Posterior vena cava (tissue), 2 donors: ENCODE measurements around the gene CSRNP3. TPM values are rescaled to one million over a fixed set of nuclear protein-coding genes. Genes with fewer than 3 reads are reported as not detected.

ENCODE experiments used
- DNase-seq: peaks from one replicate; pipeline ENCODE4 v3.0.0-alpha.2; 2020; ENCODE audit warnings: low spot score
- intact Hi-C, 2 donors: fragments of 100-400 bp; cut with DNase I; formaldehyde crosslinking; loops; one replicate each; pipeline versions ENCODE4 v1.14.1 to v1.14.2; 2022 to 2023
- total RNA-seq, 2 donors: library from RNA; stranded (reverse); fragmentation: NEBNext Ultra II Directional; extraction: Animal tissue kit (Norgen Biotek cat#: 25700); gene quantifications; one replicate each; pipeline ENCODE4 v1.2.1, GENCODE V29; 2021
- donor health status: DM: yes; HTN: yes; CAD: no.
- donor health status: DM: yes; HTN: yes; CAD: no.

Gene CSRNP3
- total RNA-seq, 2 donors from 2014 or later: 3.1 to 7.7 TPM

DNA sequence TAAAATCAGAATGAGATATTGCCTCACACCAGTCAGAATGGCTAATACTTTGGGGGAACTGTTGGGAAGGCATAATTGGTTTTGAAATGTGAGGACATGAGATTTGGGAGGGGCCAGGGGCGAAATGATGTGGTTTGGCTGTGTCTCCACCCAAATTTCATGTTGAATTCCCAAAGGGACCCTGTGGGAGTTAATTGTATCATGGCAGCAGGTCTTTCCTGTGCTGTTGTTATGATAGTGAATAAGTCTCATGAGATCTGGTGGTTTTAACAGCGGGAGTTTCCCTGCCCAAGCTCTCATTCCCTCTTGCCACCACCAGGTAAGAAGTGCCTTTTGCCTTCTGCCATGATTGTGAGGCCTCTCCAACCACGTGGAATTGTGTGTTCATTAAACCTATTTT lies 59.6 kb downstream of the CSRNP3 start:
- no peak for DNase-seq
- intact Hi-C loops: no loop called here

DNA sequence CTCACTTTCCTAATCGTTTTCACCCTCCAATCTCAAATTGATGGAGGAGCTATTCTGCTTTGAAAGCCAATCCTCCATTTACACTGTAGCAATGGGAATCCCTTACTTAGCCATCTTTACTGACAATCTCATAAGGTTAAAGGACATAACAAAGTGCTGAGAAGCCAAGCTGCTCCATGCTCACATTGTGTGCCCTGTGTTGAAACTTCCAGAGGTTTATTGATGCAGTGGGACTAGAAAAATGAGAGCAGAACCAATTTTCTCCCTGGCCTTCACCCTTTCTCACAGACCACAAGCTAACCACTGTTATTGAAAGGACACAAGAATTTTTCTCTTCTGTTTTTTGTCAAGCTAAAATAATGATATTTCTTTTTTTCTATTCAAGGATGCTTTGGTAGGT lies 63.8 kb downstream of the CSRNP3 start:
- intact Hi-C loops: no loop called here
- DNase-seq: no peak

DNA sequence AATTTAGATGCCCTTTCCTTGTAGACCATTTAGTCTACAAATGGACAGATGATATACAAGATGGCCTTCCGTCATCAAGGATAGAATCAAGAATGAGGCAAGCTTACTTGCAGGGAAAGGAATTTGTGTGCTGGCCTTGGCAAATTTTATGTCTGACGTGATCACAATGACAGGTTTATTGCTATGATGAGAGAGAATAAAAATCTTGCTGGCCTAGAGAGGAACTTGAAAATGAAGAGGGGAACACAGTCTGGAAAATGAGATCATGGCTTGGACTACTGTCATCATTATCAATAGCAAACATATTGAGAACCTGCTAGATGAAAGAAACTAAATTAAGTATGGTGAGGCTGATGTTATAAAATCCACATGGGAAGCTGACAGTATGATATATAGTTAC lies 66.0 kb downstream of the CSRNP3 start:
- intact Hi-C loops: no loop called here
- no peak for DNase-seq

DNA sequence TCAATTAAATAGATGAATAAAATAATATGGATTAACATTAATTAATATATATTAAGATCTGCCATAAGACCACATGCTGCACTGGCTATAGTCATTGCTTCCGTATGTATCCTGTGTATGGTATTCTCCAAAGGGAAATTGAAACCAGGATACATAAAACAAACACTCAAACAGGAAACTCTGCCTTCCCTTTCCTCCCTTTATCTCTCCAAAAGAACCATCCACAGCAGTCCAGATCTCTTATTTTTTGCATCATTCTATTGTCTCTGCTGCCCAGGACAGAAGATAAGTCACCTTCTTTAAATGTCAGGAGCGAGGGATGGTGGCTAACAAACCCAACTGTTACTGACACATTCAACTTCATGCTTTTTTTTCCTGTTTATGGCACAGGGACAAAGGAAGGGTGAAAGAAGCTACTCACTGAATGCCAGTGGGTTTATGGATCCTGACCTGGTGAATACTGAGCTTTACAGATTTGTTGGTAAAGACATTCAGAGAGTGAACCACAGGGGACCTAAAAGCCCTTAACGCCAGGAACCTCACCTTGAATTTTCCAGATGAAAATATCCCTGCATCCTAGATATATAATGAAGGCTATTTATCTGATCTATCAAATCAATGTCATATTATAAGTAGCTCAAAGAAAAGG lies 67.5 kb downstream of the CSRNP3 start:
- no peak for DNase-seq
- intact Hi-C loops: no loop called here

DNA sequence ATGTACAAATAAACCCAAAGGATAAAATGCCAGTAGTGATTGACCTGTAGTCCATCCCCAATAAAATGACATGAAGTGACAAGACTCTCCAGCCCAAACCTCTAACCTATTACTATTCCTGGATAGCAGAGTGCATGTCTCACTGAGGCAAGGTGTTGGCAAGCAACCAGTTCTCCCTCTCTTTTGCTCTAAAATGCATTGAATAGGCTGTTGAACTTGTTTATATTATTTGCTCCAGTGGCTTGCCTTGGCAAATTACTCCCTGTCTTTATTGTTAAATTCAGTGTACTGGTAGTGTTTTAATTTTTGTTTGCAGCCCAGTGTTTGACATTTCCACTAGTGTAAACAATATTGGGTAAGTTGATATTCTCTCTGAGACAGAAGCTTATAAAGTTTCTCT lies 70.5 kb downstream of the CSRNP3 start:
- intact Hi-C loops: no loop called here

DNA sequence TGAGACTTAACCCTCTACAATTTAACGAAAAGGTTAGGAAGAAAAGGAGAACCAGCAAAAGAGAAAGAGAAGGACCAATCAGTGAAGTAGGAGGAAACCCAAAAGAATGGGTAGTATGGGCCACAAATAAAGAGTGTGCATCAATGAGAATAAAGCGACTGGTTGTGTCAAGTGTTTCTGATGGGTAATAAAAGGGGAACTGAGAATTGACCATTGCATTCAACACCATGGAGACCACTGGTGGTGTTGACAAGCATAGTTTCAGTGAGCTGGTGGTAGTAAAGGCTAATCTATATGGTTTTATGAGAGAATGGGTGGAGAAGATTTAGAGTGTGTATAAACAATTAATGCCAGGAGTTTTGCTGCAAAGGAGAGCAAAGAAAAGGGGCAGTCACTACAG lies 75.4 kb downstream of the CSRNP3 start:
- DNase-seq: no peak
- intact Hi-C loops: no loop called here

More for the DNA sequence above, 70.5 kb downstream of the CSRNP3 start:
- no peak for DNase-seq

DNA sequence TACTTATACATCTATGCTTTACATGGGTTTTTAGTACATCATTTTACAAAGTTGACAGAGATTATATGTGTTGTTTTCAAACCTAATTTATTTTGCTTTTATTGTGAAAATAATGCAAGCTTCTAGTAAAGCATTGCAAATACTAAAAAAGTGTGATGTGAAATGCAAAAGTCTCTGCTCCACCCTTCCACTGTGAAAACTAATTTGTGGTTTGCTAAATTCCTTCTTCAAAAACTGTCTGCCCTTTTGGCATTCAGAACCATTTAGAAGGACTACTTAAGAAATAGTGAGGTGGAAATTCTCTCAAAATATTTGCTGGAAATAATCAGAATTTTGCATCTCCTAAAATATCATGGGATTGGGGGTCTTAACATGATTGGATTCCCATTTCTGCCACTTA lies 78.4 kb downstream of the CSRNP3 start:
- DNase-seq: no peak
- intact Hi-C loops: no loop called here

DNA sequence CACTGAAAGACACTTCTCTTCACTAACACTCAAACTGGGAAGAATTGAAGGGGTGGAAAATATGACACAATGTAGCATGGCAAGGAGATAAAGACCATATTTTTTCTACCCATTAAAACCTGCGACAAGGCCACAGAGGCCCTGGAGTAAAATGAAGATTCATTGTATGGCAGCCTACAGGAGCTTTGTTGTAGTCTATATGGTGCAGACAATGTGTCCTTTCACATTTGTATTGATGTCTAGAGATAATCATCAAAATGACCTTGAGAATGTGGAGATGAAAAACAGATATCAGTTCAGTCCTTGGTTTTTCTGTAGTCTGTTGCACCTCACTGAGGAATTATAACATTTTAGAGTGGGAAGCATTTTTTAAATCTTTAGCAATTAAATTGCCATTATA lies 80.1 kb downstream of the CSRNP3 start:
- intact Hi-C loops: no loop called here
- no peak for DNase-seq

DNA sequence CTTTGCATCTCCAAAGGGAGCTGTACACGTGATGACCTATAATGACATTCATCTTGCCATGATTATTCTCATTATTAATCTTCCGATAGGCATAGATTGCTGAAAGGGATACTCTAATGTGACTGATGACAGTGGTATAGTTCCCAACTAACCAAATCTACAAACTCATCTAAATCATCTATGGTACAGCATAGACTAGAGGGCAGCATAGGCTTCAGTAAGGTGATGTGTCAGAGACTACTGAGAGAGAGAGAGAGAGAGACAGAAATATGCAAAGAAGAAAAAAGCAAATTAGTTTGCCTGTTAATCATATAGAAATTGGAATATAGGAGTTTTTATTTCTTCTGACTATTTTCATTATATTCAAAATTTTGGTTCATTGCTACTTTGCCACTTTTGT lies 89.3 kb downstream of the CSRNP3 start:
- intact Hi-C loops: no loop called here
- no peak for DNase-seq

DNA sequence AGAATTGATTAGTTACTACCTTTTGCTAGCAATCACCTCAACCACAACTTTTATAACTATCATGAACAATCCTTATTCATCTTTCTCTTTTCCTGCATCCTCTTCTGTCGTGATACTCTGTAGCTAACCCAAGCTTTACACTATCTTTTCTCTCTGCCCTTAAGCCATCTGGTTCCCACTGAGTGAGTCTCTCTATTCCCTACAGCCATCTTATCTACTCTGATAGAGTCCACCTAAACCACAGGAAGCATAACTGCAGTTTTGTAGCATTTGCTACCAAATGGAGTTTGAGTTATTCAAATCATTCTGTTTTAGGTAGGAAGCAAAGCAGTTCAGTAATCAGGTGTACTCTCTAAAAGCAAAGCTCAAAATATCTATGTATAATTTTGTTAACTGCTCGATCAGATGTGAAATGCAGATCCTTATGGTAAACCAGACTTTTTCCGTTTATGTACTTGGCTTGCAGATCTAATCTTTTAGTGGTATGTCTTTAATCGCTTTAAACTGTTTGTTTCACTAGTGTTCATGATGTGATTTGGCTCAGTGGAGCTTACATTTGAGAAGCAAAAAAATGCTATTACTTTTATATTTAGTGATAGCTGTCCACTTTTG lies 91.0 kb downstream of the CSRNP3 start:
- intact Hi-C loops: no loop called here
- no peak for DNase-seq

DNA sequence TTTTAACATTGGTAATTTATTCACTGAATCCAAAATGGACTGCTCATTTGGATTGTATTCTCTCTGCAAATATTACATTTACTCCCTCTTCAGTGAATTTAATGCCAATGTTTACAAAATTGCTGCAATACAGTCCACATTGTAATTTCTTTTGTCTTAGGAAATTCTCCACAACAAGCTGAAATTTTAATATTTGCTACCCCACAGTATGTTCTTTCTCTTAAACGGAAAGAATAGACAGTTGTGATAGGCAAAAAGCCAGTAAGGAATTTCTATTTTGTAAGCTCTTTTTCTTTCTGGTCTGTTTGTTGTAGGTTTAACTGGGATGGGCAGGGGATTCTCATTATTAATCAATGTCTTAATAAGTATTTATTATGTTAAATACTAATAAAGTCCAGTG lies 92.0 kb downstream of the CSRNP3 start:
- no peak for DNase-seq
- intact Hi-C loops: no loop called here

DNA sequence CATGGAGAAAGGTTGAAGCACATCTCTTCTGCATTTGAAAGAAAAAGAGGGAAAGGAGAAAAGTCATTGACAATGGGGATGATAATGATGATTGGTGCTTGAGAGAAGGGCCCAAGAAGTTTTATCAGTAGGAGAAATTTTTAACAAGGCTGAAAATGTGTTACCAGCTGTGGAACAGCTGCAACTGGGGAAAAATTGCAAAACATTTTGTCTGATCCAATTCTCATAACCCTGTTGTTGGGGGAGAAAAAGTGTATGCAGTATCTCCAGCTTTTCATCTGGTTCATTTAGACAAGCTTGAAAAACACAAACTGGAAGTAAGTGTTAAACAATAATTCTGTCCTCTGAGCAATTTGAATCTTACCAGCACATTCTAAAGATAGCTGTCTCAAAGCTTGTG lies 92.7 kb downstream of the CSRNP3 start:
- intact Hi-C loops: no loop called here
- DNase-seq: no peak

DNA sequence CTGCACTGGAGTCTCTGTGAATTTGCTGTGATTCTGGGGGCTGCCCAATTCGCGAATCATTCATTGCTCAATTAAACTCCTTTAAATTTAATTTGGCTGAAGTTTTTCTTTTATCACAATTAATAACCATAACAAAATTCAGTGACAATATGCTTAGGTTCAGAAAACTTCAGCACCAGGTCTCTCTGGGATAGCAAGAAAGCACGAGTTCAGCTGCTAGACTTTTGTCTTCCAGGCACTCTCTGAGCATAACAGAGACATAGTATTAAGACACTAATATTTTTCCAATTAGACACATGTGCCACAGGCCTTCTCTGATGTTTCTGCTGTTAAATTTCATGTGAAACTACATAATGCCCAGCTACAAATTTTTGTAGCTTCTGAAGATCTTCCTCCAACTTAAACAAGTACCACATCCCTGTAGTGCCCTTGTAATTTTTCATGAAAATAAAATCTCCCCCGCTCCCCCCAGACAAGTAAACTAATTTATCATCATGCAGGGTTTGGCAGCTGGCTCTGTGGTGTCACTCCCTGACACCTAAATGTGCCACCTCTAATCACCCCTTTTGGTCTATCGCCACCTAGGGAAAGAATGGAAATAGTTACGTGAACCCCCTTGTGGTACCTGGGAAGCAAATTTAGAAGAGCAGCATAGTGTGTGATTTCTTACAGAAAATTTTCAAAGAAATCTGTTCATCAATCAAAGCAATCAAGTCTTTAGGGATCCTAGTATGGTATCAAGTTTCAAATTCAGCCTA lies 94.1 kb downstream of the CSRNP3 start:
- DNase-seq: no peak
- intact Hi-C loops: no loop called here

DNA sequence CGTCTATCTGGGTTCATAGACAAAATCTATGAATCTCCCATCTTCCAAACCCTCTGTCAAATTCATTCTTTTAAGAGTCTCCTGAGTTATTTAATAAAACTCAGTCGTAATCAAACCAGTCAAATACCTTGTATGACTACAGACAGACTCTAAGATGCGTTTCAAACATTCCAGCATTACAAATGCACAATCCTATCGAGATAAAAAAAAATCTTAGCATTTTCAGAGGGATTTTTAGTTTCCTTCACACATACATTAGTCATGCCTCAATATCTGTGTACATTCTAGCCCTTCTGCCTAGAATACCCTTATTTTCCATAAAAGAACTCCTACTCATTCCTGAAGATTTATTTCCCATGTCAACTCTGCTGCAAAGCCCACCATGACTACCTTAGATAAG lies 96.5 kb downstream of the CSRNP3 start:
- intact Hi-C loops: no loop called here
- no peak for DNase-seq

DNA sequence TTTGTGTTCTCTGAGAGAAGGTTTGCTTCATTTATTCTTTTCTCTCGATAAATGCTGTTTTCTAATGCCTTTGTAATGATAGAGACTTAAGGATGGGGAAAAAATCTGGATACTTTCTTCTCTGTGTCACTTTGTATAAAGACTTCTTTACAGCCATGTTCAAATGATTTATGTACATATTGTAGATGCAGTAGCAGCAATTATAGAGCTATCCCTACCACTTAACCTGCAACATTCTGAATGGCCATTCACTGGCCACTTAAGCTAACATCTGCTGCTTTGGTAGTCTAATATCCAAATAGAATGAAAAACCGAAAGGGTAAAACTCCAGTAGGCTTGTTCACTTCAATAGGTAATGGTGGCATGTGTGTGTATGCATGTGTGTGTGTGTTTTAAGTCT lies 97.8 kb downstream of the CSRNP3 start:
- no peak for DNase-seq
- intact Hi-C loops: no loop called here

DNA sequence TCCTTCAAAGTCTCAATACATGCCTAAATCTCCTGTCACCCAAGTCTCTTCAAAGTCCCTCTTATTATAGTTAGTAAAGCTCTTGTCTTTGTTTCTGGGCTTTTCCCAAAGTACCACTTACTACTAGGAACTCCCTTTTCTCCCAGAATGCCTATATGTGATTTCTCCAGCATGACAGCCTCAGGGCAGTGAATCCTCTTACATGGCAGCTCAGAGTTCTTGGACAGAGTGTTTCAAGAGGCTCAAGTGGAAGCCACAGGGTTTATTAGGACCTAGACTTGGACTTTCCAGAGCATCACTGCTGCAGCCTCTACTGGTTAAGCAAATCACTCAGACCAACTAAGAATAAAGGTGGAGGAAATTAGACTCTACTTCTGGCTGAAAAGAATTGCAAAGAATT lies 98.9 kb downstream of the CSRNP3 start:
- DNase-seq: no peak

DNA sequence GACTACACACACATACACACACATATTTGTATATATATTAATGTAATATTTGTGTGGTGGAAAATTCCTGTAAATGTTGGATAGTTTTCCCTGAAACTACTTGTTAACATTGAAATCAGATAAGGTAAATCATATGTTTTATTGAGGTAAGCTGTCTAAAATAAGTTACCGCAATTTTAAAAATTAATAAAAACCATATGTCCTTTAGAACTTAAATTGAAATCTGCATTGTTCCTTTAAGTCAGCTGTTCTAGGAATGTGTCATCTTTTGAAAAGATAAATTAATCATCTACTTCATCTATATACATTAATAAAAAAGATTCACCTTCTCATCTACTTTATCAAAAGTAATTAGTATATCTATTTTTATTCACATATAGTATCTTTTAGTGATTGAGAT lies 102.0 kb downstream of the CSRNP3 start:
- intact Hi-C loops: no loop called here
- no peak for DNase-seq

More for the DNA sequence above, 98.9 kb downstream of the CSRNP3 start:
- intact Hi-C loops: no loop called here

DNA sequence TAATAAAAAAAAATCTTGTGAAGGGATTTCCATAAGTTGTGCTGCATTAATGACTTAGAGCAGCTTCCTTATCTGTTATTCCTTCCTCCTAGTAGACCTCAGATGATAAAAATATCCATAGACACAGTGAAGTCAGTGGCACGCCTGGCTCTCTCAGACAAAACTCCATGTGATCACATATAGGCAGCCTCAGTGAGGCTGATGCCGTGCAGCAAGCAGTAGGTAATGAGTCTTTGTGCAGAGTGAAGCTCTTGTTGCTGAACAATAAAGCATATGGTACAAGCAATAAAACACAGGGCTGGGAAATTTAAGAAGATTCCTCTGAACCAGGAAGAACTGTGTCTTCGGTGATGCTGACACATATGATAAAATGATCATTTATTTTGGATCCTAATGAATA lies 102.7 kb downstream of the CSRNP3 start:
- no peak for DNase-seq
- intact Hi-C loops: no loop called here

DNA sequence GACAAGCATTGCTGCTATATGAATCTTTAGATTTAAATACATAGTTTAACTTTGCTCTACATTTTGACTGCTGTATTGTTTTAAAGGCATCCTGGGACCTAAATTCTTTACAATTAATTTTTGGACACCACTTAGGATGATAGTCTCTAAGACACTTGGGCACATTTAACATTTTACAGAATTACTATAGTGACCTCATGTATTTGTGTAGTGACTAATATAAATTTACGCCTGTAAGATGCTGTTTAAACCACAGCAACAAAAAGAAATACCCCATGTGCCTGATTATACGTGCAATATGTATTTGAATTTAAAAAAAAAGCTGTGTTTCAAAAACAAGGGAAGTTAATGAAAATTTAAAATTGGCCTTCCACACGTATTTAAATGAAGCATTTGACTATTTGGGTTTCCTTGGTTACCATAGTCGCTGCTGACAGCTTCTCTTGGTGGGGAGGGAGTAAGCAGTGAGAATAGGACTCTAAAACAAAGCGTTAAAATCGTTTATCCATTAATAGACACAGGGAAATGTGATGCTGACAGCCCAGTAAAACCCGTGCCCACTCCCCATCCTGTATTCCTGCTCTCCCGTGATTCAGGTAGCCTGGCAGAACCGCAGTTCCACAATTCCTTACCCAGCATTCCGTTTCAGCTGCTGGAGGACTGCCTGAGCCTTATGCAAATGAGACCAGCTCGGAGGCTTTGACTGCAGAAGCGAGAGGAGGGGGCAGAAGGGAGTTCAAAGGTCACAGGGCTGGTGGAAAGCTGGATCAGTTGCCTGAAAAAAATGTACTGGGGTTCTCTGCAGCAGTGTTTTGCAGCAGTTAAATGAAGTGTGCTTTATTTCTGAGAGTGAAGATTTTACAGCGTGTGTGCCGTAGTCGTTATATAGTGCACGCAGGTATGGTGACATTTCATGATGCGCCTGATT lies 104.3 kb downstream of the CSRNP3 start:
- no peak for DNase-seq
- intact Hi-C loops: no loop called here
